Measurements from ENCODE around the gene TXLNG. TPM values are rescaled to one million over a fixed set of nuclear protein-coding genes. Genes with fewer than 3 reads are reported as not detected.
A peak's percentile ranks its signal among the peaks of the same experiment; 100 is the strongest.

TXLNG gene
- polyA plus RNA-seq, 1 of the 3 experiments (the other 2 are of a cell fraction), result 12.1 TPM

DNA sequence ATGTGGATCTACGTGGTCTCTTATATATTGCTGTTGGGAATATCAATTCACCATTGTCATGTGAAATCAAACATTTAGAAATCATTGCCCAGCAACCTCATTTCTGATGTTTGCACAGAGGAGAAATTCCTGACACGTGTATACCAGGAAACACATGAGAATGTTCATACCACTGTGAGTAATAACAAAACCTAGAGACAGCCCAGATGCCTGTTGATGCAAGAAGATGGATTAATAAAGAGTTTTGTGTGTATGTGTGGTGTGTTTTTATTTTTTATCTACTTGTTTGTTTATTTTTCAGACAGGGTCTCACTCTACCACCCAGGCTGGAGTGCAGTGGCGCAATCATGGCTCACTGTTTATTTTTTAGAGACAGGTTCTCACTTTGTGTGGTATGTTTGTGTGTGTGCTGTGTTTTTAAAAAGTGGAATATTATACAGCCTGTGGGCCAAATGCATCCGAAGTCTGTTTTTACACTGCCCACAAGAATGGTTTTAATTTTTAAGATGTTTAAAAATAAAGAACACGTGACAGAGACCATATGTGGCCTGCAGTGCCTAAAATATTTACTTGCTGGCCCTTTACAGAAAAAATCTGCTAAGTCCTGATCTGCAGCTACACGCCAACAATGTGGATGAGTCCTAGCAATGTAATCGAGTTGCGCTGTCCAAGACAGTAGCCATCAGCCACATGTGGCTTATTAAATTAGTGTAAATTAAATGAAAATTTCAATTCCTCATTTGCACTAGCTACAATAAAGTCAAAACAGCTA is 39.2 kb downstream of the TXLNG start:
- H3K27ac ChIP-seq (ENCODE audit: low read depth in 2 of 2, low read length in 1 of 2), result peak overlapping the region; percentile 54 to 81
- CTCF ChIA-PET, result interaction anchor here (1.0 to 6.6 kb wide), 28 partner anchors 8 to 864 kb away, joined by 3 to 74 read pairs (median 5); no protein-coding TSS in a partner anchor
- peak overlapping the region; percentile 27; the same call in 1 of the 2 replicates for H3K9ac ChIP-seq
- H3K79me2 ChIP-seq (ENCODE audit: insufficient read depth), result peaks cover 8% of the 10 kb centered on the region; the same call in 1 of the 2 replicates
- no peak overlapping the region for H3K4me2 ChIP-seq
- H3K9me2 ChIP-seq, result no peaks in the 10 kb centered on the region
- H3F3A ChIP-seq (replicated peaks; ENCODE audit: insufficient read depth), result peaks cover 42% of the 10 kb centered on the region
- no peaks in the 10 kb centered on the region for H3K9me3 ChIP-seq
- H4K20me1 ChIP-seq (ENCODE audit: insufficient read depth), result no peaks in the 10 kb centered on the region
- no peaks in the 10 kb centered on the region for H3K27me3 ChIP-seq (ENCODE audit: insufficient read depth)
- H3K4me3 ChIP-seq (ENCODE audit: low read depth in 2 of 2, low read length in 1 of 2), result no peak overlapping the region
- peak; percentile 29 for DNase-seq
- H3K4me1 ChIP-seq (ENCODE audit: control insufficient read depth in 1 of 2, insufficient read depth in 2 of 2, low read depth in 1 of 2, low read length in 1 of 2), result peaks cover 11 to 23% of the 10 kb centered on the region in 2 experiments; a peak in 2 of 4 replicates
- no peak for TF ChIP-seq FOXM1 (IDR thresholded peaks at IDR 0.05; ENCODE audit: low read depth)
- TF ChIP-seq CHD2 (IDR thresholded peaks at IDR 0.05; ENCODE audit: low read length, partially characterized antibody), result peak; percentile 25
- TF ChIP-seq, protein P1, sequence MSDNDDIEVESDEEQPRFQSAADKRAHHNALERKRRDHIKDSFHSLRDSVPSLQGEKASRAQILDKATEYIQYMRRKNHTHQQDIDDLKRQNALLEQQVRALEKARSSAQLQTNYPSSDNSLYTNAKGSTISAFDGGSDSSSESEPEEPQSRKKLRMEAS (IDR thresholded peaks at IDR 0.05; ENCODE audit: low read depth), result no peak
- no peak for TF ChIP-seq RXRA (IDR thresholded peaks at IDR 0.05; ENCODE audit: borderline replicate concordance, low read depth)
- 0 out of 2 replicates have a peak, but pooled peaks have one; percentile 1 for TF ChIP-seq GATA2 (CRISPR knock-in tag; IDR thresholded peaks at IDR 0.05)
- peak; percentile 49 for TF ChIP-seq MXI1 (IDR thresholded peaks at IDR 0.05; ENCODE audit: low read depth, low read length)
- TF ChIP-seq GABPA (IDR thresholded peaks at IDR 0.05; ENCODE audit: low read depth), result no peak
- TF ChIP-seq, protein P2, sequence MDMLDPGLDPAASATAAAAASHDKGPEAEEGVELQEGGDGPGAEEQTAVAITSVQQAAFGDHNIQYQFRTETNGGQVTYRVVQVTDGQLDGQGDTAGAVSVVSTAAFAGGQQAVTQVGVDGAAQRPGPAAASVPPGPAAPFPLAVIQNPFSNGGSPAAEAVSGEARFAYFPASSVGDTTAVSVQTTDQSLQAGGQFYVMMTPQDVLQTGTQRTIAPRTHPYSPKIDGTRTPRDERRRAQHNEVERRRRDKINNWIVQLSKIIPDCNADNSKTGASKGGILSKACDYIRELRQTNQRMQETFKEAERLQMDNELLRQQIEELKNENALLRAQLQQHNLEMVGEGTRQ (IDR thresholded peaks at IDR 0.05; ENCODE audit: borderline replicate concordance, low read depth, low read length), result no peak
- 0 out of 2 replicates have a peak, but pooled peaks have one; percentile 12 for TF ChIP-seq RCOR1 (IDR thresholded peaks at IDR 0.05; ENCODE audit: low read length)
- WGBS (ENCODE audit: low lambda C conversion rate), result 58% methylated on average over 8 of the region's 8 CpGs
- peaks cover 23 to 30% of the 10 kb centered on the region in 2 experiments for H3K36me3 ChIP-seq (replicated peaks in 1 of 2; ENCODE audit: control insufficient read depth in 1 of 2, insufficient read depth in 2 of 2, low read length in 1 of 2)
- POLR2A ChIA-PET, result interaction anchor here (0.7 to 1.1 kb wide), 3 partner anchors 54 to 387 kb away, joined by 3 to 7 read pairs (median 4); no protein-coding TSS in a partner anchor
- no peak overlapping the region for H2AFZ ChIP-seq (ENCODE audit: low read depth)

DNA sequence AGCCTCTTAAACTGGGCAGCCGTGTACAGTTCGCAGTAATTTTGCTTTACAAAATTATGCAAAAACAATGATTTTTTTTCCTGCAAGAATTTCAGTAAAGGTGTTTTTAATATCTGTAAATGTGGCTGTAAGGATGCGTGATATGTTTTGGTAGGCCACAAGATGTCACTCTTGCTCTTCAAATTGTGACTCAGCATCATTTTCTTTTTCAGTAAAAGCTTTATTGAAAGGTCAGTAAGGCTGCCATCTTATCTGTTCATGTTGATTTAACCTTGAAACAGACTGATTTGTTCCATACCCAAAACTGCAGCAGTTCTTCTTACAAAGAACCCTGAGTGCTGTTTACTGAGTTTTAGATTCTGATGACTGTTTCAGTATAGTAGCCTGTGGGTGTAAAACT is 39.9 kb downstream of the TXLNG start:
- no peaks in the 10 kb centered on the region for H4K20me1 ChIP-seq (ENCODE audit: insufficient read depth)
- H3K36me3 ChIP-seq (replicated peaks in 1 of 2; ENCODE audit: control insufficient read depth in 1 of 2, insufficient read depth in 2 of 2, low read length in 1 of 2), result peaks cover 18 to 29% of the 10 kb centered on the region in 2 experiments
- no peaks in the 10 kb centered on the region for H3K27me3 ChIP-seq (ENCODE audit: insufficient read depth)
- WGBS (ENCODE audit: low lambda C conversion rate), result 14% methylated on average over 3 of the region's 3 CpGs
- CTCF ChIA-PET, result interaction anchor here (0.6 to 6.6 kb wide), 44 partner anchors 9 to 864 kb away, joined by 3 to 74 read pairs (median 4); no protein-coding TSS in a partner anchor
- H3K4me2 ChIP-seq, result peak overlapping the region; percentile 27; the same call in 1 of the 2 replicates
- POLR2A ChIA-PET, result interaction anchor here (1.0 to 1.1 kb wide), 2 partner anchors 54 to 57 kb away, joined by 3 to 7 read pairs; no protein-coding TSS in a partner anchor
- H3K27ac ChIP-seq (ENCODE audit: low read depth in 2 of 2, low read length in 1 of 2), result peak overlapping the region; percentile 75 to 81
- H3K9ac ChIP-seq, result no peak overlapping the region
- no peaks in the 10 kb centered on the region for H3K9me2 ChIP-seq
- DNase-seq, result peak; percentile 44
- peaks cover 42% of the 10 kb centered on the region for H3F3A ChIP-seq (replicated peaks; ENCODE audit: insufficient read depth)
- peaks cover 11 to 23% of the 10 kb centered on the region in 2 experiments; a peak in 2 of 4 replicates for H3K4me1 ChIP-seq (ENCODE audit: control insufficient read depth in 1 of 2, insufficient read depth in 2 of 2, low read depth in 1 of 2, low read length in 1 of 2)
- H3K9me3 ChIP-seq, result no peaks in the 10 kb centered on the region
- peaks cover 3% of the 10 kb centered on the region; the same call in 1 of the 2 replicates for H3K79me2 ChIP-seq (ENCODE audit: insufficient read depth)
- peak overlapping the region; percentile 39; the same call in 1 of the 2 replicates for H2AFZ ChIP-seq (ENCODE audit: low read depth)
- no peak overlapping the region for H3K4me3 ChIP-seq (ENCODE audit: low read depth in 2 of 2, low read length in 1 of 2)
- TF ChIP-seq TAF1 (IDR thresholded peaks at IDR 0.05; ENCODE audit: borderline replicate concordance, low read depth, low read length) (no peak), NRF1 (IDR thresholded peaks at IDR 0.05; ENCODE audit: low read depth, low read length) (no peak), EZH2phosphoT487 (IDR thresholded peaks at IDR 0.05; ENCODE audit: borderline replicate concordance, low read depth) (no peak), GATA2 (CRISPR knock-in tag; IDR thresholded peaks at IDR 0.05) (no peak), POLR2AphosphoS5 (IDR thresholded peaks at IDR 0.05; ENCODE audit: low read depth, low read length) (no peak), MXI1 (IDR thresholded peaks at IDR 0.05; ENCODE audit: low read depth, low read length) (no peak), JUND (IDR thresholded peaks at IDR 0.05) (no peak; the same call in 1 of the 2 replicates), FOSL2 (IDR thresholded peaks at IDR 0.05; ENCODE audit: borderline replicate concordance, low read depth) (no peak), MEF2A (IDR thresholded peaks at IDR 0.05; ENCODE audit: borderline replicate concordance, low read depth) (no peak), SIN3A (IDR thresholded peaks at IDR 0.05; ENCODE audit: borderline replicate concordance, low read depth, low read length) (no peak)
- TF ChIP-seq, protein P3, sequence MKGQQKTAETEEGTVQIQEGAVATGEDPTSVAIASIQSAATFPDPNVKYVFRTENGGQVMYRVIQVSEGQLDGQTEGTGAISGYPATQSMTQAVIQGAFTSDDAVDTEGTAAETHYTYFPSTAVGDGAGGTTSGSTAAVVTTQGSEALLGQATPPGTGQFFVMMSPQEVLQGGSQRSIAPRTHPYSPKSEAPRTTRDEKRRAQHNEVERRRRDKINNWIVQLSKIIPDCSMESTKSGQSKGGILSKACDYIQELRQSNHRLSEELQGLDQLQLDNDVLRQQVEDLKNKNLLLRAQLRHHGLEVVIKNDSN (IDR thresholded peaks at IDR 0.05; ENCODE audit: borderline replicate concordance, low read depth), result no peak
- TF ChIP-seq, protein P4, sequence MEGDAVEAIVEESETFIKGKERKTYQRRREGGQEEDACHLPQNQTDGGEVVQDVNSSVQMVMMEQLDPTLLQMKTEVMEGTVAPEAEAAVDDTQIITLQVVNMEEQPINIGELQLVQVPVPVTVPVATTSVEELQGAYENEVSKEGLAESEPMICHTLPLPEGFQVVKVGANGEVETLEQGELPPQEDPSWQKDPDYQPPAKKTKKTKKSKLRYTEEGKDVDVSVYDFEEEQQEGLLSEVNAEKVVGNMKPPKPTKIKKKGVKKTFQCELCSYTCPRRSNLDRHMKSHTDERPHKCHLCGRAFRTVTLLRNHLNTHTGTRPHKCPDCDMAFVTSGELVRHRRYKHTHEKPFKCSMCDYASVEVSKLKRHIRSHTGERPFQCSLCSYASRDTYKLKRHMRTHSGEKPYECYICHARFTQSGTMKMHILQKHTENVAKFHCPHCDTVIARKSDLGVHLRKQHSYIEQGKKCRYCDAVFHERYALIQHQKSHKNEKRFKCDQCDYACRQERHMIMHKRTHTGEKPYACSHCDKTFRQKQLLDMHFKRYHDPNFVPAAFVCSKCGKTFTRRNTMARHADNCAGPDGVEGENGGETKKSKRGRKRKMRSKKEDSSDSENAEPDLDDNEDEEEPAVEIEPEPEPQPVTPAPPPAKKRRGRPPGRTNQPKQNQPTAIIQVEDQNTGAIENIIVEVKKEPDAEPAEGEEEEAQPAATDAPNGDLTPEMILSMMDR (IDR thresholded peaks at IDR 0.05), result peak; percentile 77
- TF ChIP-seq, protein P2 (IDR thresholded peaks at IDR 0.05; ENCODE audit: borderline replicate concordance, low read depth, low read length), result no peak
